Measurements from ENCODE around the gene NTMT1. TPM values are rescaled to one million over a fixed set of nuclear protein-coding genes. Genes with fewer than 3 reads are reported as not detected.

Gene NTMT1
- total RNA-seq, 1 experiment from 2014 or later, result 84.8 TPM

DNA sequence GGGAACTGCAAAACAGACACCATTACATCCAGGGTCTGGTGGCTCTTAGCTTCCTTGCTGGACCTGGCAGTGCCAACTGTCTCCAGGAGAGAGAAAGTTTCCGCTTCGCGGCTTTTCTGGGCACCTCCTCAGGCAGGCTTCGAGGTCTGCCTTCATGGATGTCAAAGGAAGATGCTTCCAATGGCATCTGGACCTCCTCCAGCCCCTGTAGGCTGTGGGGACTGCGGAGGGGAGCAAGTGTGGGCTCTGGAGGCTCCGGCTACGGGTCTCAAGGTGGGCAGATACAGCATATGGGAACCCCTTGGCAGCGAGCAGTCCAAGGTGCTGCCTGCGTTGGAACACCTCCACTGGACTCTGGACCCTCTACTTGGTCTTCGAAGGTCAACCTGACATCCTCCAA is 11.0 kb upstream of the NTMT1 start:
- Histone ChIP-seq H3K9me2 (ENCODE audit: insufficient read depth) (no peaks in the 10 kb centered on the region), H3K4me1 (ENCODE audit: control insufficient read depth in 1 of 2, insufficient read depth in 2 of 2, low read length in 2 of 2) (peaks cover 33 to 61% of the 10 kb centered on the region in 2 experiments), H3K4me2 (ENCODE audit: low read length) (no peak overlapping the region), H3K27ac (ENCODE audit: low read depth, low read length) (no peak overlapping the region), H4K20me1 (ENCODE audit: insufficient read depth) (no peaks in the 10 kb centered on the region), H3K79me2 (ENCODE audit: insufficient read depth, low read length) (no peaks in the 10 kb centered on the region; the same call in 1 of the 2 replicates), H3K27me3 (ENCODE audit: insufficient read depth, low read length) (no peaks in the 10 kb centered on the region), H2AFZ (ENCODE audit: low read depth, low read length, poor library complexity, severe bottlenecking) (no peak overlapping the region), H3K9ac (ENCODE audit: low read length) (no peak overlapping the region), H3K4me3 (replicated peaks in 1 of 2; ENCODE audit: low read depth in 1 of 2, low read length in 2 of 2) (no peak overlapping the region), H3K36me3 (ENCODE audit: control insufficient read depth in 1 of 2, insufficient read depth in 2 of 2, low read length in 2 of 2) (no peaks in the 10 kb centered on the region), H3K9me3 (ENCODE audit: control insufficient read depth in 1 of 2, insufficient read depth in 1 of 2, low read depth in 1 of 2, low read length in 2 of 2) (no peaks in the 10 kb centered on the region)
- TF ChIP-seq, protein P1, sequence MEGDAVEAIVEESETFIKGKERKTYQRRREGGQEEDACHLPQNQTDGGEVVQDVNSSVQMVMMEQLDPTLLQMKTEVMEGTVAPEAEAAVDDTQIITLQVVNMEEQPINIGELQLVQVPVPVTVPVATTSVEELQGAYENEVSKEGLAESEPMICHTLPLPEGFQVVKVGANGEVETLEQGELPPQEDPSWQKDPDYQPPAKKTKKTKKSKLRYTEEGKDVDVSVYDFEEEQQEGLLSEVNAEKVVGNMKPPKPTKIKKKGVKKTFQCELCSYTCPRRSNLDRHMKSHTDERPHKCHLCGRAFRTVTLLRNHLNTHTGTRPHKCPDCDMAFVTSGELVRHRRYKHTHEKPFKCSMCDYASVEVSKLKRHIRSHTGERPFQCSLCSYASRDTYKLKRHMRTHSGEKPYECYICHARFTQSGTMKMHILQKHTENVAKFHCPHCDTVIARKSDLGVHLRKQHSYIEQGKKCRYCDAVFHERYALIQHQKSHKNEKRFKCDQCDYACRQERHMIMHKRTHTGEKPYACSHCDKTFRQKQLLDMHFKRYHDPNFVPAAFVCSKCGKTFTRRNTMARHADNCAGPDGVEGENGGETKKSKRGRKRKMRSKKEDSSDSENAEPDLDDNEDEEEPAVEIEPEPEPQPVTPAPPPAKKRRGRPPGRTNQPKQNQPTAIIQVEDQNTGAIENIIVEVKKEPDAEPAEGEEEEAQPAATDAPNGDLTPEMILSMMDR (IDR thresholded peaks at IDR 0.05 in 2 of 3, conservative IDR thresholded peaks at IDR 0.05 in 1 of 3; ENCODE audit: borderline replicate concordance in 1 of 3, insufficient read depth in 1 of 3, low read depth in 2 of 3, low read length in 2 of 3), result no peak
- TF ChIP-seq, protein P2, sequence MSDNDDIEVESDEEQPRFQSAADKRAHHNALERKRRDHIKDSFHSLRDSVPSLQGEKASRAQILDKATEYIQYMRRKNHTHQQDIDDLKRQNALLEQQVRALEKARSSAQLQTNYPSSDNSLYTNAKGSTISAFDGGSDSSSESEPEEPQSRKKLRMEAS (IDR thresholded peaks at IDR 0.05), result no peak
- no peak for TF ChIP-seq RAD21 (IDR thresholded peaks at IDR 0.05; ENCODE audit: low read depth)
- no peak for TF ChIP-seq JUND (IDR thresholded peaks at IDR 0.05)
- TF ChIP-seq EZH2phosphoT487 (IDR thresholded peaks at IDR 0.05; ENCODE audit: borderline replicate concordance), result no peak
- no peak for TF ChIP-seq TCF7L2 (IDR thresholded peaks at IDR 0.05; ENCODE audit: borderline replicate concordance, extremely low read depth, insufficient read depth, insufficient read length)
- no peak for TF ChIP-seq SRF (IDR thresholded peaks at IDR 0.05; ENCODE audit: low read depth)
- no peak for TF ChIP-seq YY1 (IDR thresholded peaks at IDR 0.05; ENCODE audit: extremely low read depth, insufficient replicate concordance, low read depth, low read length)
- no peak for TF ChIP-seq SP1 (IDR thresholded peaks at IDR 0.05; ENCODE audit: low read depth)
- no peak for TF ChIP-seq FOSL1 (IDR thresholded peaks at IDR 0.05; ENCODE audit: low read depth)
- TF ChIP-seq, protein P3, sequence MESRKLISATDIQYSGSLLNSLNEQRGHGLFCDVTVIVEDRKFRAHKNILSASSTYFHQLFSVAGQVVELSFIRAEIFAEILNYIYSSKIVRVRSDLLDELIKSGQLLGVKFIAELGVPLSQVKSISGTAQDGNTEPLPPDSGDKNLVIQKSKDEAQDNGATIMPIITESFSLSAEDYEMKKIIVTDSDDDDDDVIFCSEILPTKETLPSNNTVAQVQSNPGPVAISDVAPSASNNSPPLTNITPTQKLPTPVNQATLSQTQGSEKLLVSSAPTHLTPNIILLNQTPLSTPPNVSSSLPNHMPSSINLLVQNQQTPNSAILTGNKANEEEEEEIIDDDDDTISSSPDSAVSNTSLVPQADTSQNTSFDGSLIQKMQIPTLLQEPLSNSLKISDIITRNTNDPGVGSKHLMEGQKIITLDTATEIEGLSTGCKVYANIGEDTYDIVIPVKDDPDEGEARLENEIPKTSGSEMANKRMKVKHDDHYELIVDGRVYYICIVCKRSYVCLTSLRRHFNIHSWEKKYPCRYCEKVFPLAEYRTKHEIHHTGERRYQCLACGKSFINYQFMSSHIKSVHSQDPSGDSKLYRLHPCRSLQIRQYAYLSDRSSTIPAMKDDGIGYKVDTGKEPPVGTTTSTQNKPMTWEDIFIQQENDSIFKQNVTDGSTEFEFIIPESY (IDR thresholded peaks at IDR 0.05; ENCODE audit: extremely low read depth, insufficient replicate concordance, low read length), result no peak
- TF ChIP-seq POLR2A (IDR thresholded peaks at IDR 0.05; ENCODE audit: borderline replicate concordance, extremely low read depth, insufficient read depth, insufficient read length), result no peak
- no peak for TF ChIP-seq SIN3A (IDR thresholded peaks at IDR 0.05; ENCODE audit: low read depth)
- TF ChIP-seq POLR2AphosphoS5 (IDR thresholded peaks at IDR 0.05; ENCODE audit: low read depth, low read length), result no peak
- TF ChIP-seq, protein P4, sequence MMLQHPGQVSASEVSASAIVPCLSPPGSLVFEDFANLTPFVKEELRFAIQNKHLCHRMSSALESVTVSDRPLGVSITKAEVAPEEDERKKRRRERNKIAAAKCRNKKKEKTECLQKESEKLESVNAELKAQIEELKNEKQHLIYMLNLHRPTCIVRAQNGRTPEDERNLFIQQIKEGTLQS (IDR thresholded peaks at IDR 0.05), result no peak
- no peak for TF ChIP-seq ZFX (IDR thresholded peaks at IDR 0.05)
- TF ChIP-seq, protein P5, sequence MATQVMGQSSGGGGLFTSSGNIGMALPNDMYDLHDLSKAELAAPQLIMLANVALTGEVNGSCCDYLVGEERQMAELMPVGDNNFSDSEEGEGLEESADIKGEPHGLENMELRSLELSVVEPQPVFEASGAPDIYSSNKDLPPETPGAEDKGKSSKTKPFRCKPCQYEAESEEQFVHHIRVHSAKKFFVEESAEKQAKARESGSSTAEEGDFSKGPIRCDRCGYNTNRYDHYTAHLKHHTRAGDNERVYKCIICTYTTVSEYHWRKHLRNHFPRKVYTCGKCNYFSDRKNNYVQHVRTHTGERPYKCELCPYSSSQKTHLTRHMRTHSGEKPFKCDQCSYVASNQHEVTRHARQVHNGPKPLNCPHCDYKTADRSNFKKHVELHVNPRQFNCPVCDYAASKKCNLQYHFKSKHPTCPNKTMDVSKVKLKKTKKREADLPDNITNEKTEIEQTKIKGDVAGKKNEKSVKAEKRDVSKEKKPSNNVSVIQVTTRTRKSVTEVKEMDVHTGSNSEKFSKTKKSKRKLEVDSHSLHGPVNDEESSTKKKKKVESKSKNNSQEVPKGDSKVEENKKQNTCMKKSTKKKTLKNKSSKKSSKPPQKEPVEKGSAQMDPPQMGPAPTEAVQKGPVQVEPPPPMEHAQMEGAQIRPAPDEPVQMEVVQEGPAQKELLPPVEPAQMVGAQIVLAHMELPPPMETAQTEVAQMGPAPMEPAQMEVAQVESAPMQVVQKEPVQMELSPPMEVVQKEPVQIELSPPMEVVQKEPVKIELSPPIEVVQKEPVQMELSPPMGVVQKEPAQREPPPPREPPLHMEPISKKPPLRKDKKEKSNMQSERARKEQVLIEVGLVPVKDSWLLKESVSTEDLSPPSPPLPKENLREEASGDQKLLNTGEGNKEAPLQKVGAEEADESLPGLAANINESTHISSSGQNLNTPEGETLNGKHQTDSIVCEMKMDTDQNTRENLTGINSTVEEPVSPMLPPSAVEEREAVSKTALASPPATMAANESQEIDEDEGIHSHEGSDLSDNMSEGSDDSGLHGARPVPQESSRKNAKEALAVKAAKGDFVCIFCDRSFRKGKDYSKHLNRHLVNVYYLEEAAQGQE (IDR thresholded peaks at IDR 0.05; ENCODE audit: low read depth), result no peak
- no peak for TF ChIP-seq CBX3 (IDR thresholded peaks at IDR 0.05; ENCODE audit: low read depth)
- ATAC-seq (no peak), DNase-seq (ENCODE audit: low read depth, low spot score) (no peak)
- no TSS peak for BruUV-seq (replicated peaks)
- intact Hi-C loops (cut with micrococcal nuclease), result loop anchor here (5.0 kb wide), 1 partner anchor 208 kb away; no protein-coding TSS in a partner anchor
- ChIA-PET POLR2A (no interaction called here), RAD21 (ENCODE audit: low non-redundant PET in 1 of 2, low total read pairs in 2 of 2, uncharacterized antibody in 2 of 2, unreplicated experiment in 2 of 2) (interaction anchor here in 1 of 2 experiments (1.1 kb wide), 1 partner anchor 9 kb away, joined by 9 read pairs; no protein-coding TSS in a partner anchor), CTCF (interaction anchor here (0.6 to 1.7 kb wide), 2 partner anchors 10 to 472 kb away, joined by 3 to 13 read pairs; no protein-coding TSS in a partner anchor)

All from HCT116 (cell line).